Measurements from ENCODE around the gene IFNA5.

The IFNA5 gene

GRCh38 chr9:21305213-21305612, at the start of gene IFNA5:
TSS of gene IFNA5 (minus strand) at chr9:21305313. CDS start at chr9:21305256, 57 bp downstream.
- TF ChIP-seq, protein P1, sequence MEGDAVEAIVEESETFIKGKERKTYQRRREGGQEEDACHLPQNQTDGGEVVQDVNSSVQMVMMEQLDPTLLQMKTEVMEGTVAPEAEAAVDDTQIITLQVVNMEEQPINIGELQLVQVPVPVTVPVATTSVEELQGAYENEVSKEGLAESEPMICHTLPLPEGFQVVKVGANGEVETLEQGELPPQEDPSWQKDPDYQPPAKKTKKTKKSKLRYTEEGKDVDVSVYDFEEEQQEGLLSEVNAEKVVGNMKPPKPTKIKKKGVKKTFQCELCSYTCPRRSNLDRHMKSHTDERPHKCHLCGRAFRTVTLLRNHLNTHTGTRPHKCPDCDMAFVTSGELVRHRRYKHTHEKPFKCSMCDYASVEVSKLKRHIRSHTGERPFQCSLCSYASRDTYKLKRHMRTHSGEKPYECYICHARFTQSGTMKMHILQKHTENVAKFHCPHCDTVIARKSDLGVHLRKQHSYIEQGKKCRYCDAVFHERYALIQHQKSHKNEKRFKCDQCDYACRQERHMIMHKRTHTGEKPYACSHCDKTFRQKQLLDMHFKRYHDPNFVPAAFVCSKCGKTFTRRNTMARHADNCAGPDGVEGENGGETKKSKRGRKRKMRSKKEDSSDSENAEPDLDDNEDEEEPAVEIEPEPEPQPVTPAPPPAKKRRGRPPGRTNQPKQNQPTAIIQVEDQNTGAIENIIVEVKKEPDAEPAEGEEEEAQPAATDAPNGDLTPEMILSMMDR (conservative IDR thresholded peaks at IDR 0.05; ENCODE audit: low read depth): no peak
- DNase-seq (ENCODE audit: low spot score): no peak
- ChIA-PET POLR2A (ENCODE audit: low non-redundant PET) (no interaction called here), CTCF (interaction anchor here (0.8 kb wide), 1 partner anchor 490 kb away, joined by 3 read pairs; no protein-coding TSS in a partner anchor)
- no peak within 1 kb of the TSS for H3K27ac ChIP-seq

DNA sequence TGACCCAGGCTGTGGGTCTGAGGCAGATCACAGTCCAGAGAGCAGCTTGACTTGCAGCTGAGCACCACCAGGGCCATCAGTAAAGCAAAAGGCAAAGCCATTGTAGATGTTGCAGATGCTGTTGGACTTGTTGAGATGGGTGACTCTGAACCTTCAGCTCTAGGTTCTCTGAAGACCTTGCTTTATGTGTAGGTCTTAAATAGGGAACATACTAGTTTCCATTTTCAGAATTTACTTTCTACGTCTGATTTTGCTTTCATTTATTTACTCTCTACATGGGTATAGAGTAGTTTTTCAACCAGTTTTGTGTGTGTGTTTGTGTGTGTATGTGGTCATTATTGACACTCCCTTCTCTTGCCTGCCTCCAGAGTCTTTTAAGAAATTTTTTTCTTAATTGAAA, 45.7 kb upstream of the IFNA5 start, which contains the start of gene IFNA6:
Gene IFNA6 (minus strand): TSS at position 101 of the 400 bp plus-strand sequence. CDS start 0 bp downstream, at position 101.
- TF ChIP-seq, protein P1 (conservative IDR thresholded peaks at IDR 0.05; ENCODE audit: low read depth): no peak
- CTCF ChIA-PET: no interaction called here
- no peak for DNase-seq (ENCODE audit: low spot score)

GRCh38 chr9:21348430-21348970, 43.4 kb upstream of the IFNA5 start:
- TF ChIP-seq, protein P1 (conservative IDR thresholded peaks at IDR 0.05; ENCODE audit: low read depth): no peak

More for the DNA sequence above, 45.7 kb upstream of the IFNA5 start, which contains the start of gene IFNA6:
- POLR2A ChIA-PET (ENCODE audit: low non-redundant PET): no interaction called here
- H3K27ac ChIP-seq: no peak within 1 kb of the TSS

GRCh38 chr9:21340735-21341134, 35.6 kb upstream of the IFNA5 start:
- TF ChIP-seq, protein P1 (conservative IDR thresholded peaks at IDR 0.05; ENCODE audit: low read depth): no peak
- ChIA-PET POLR2A (ENCODE audit: low non-redundant PET) (no interaction called here), CTCF (no interaction called here)
- no peak overlapping the region for H3K27ac ChIP-seq
- DNase-seq (ENCODE audit: low spot score): no peak

More at GRCh38 chr9:21348430-21348970, 43.4 kb upstream of the IFNA5 start:
- CTCF ChIA-PET: no interaction called here
- H3K27ac ChIP-seq: no peak overlapping the region
- no peak for DNase-seq (ENCODE audit: low spot score)
- POLR2A ChIA-PET (ENCODE audit: low non-redundant PET): no interaction called here

DNA sequence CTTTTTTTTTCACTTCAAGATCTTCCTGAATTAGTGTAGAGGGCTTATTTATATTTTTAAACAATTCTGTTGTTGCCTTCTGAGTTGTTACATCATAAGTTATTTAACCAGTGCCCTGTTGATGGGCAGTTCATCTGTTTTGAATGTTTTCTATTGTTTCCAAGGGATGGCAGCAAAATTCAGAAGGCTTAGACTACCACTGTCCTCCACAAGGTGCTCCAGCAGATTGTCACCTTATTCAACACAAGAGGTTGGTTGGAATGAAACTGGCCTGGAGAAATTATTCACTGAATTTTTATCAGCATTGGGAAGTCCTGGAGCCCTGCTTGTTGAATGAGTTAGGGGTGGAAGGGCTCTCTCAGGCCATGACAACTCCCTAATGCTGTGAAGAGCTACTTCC, 31.3 kb upstream of the IFNA5 start:
- DNase-seq (ENCODE audit: low spot score): no peak
- POLR2A ChIA-PET (ENCODE audit: low non-redundant PET): no interaction called here
- TF ChIP-seq, protein P1 (conservative IDR thresholded peaks at IDR 0.05; ENCODE audit: low read depth): no peak
- CTCF ChIA-PET: no interaction called here
- H3K27ac ChIP-seq: no peak overlapping the region

GRCh38 chr9:21334701-21335632, 29.9 kb upstream of the IFNA5 start, which contains the start of gene KLHL9:
TSS of gene KLHL9 (minus strand) at chr9:21335404. CDS start at chr9:21334859, 545 bp downstream.
- TF ChIP-seq, protein P1 (conservative IDR thresholded peaks at IDR 0.05; ENCODE audit: low read depth): no peak
- peak within 1 kb of the TSS; percentile 92 for H3K27ac ChIP-seq
- CTCF ChIA-PET: interaction anchor here (0.6 to 1.5 kb wide), 2 partner anchors 35 to 374 kb away, joined by 4 to 5 read pairs; no protein-coding TSS in a partner anchor
- POLR2A ChIA-PET (ENCODE audit: low non-redundant PET): interaction anchor here (0.6 kb wide), 1 partner anchor 144 kb away, joined by 3 read pairs; no protein-coding TSS in a partner anchor
- DNase-seq (ENCODE audit: low spot score): peak; percentile 98
